CD14-positive monocyte (primary cell): ENCODE measurements around the gene ARHGEF25. TPM values are rescaled to one million over a fixed set of nuclear protein-coding genes. Genes with fewer than 3 reads are reported as not detected.

Source experiments
- DNase-seq, 3 donors: peaks; one replicate each; pipeline ENCODE4 v3.0.0-alpha.2; 2011 to 2022
- H2AFZ ChIP-seq: 2 replicates; pipeline ENCODE4 v1.6.0; 2012; ENCODE audit warnings: mild to moderate bottlenecking, low read depth, low read length, inconsistent platforms; ENCODE audit not compliant: insufficient read depth, poor library complexity, severe bottlenecking
- H3K27ac ChIP-seq, 2 donors: 1 replicate in 1 of 2; 2 replicates in 1 of 2; pipeline ENCODE4 v1.5.1; 2012 to 2013; ENCODE audit warnings: low read length in 2 of 2, control low read depth in 1 of 2, inconsistent platforms in 1 of 2, low read depth in 1 of 2, mild to moderate bottlenecking in 1 of 2
- H3K27me3 ChIP-seq, 2 donors: one replicate each; pipeline versions ENCODE4 v1.6.0 to v1.6.1; 2011 to 2013; ENCODE audit warnings: low read length in 2 of 2; ENCODE audit not compliant: control insufficient read depth in 2 of 2, insufficient read depth in 2 of 2
- H3K36me3 ChIP-seq, 2 donors: replicated peaks in 1 of 2; 1 replicate in 1 of 2; 2 replicates in 1 of 2; pipeline versions ENCODE4 v1.5.1 to v1.6.1; 2012 to 2013; ENCODE audit warnings: low read length in 2 of 2, control low read depth in 1 of 2, inconsistent platforms in 1 of 2, mild to moderate bottlenecking in 1 of 2; ENCODE audit not compliant: insufficient read depth in 2 of 2, control insufficient read depth in 1 of 2
- H3K4me1 ChIP-seq, 2 donors: 1 replicate in 1 of 2; 2 replicates in 1 of 2; pipeline versions ENCODE4 v1.5.1 to v1.6.1; 2012 to 2013; ENCODE audit warnings: low read length in 2 of 2, control low read depth in 1 of 2, inconsistent platforms in 1 of 2, mild to moderate bottlenecking in 1 of 2, moderate library complexity in 1 of 2; ENCODE audit not compliant: insufficient read depth in 2 of 2, control insufficient read depth in 1 of 2
- H3K4me2 ChIP-seq: replicated peaks from 2 replicates; pipeline ENCODE3; 2012; ENCODE audit warnings: low read length, moderate library complexity, mild to moderate bottlenecking; ENCODE audit not compliant: poor library complexity, severe bottlenecking; ENCODE audit errors: extremely low read depth
- H3K4me3 ChIP-seq, 3 experiments: fragments of 200-600 bp in 1 of 3; sonication (generic) in 1 of 3; replicated peaks in 1 of 3; 1 replicate in 2 of 3; 2 replicates in 1 of 3; pipeline ENCODE4 v1.5.1; 2011 to 2013; ENCODE audit warnings: low read length in 3 of 3, mild to moderate bottlenecking in 3 of 3, control low read depth in 2 of 3, low read depth in 2 of 3, inconsistent platforms in 1 of 3, moderate library complexity in 1 of 3
- H3K79me2 ChIP-seq: 2 replicates; pipeline ENCODE4 v1.6.0; 2012; ENCODE audit warnings: mild to moderate bottlenecking, control low read depth, inconsistent platforms, low read length, moderate library complexity; ENCODE audit not compliant: insufficient read depth
- H3K9ac ChIP-seq: 2 replicates; pipeline ENCODE4 v1.6.0; 2017; ENCODE audit warnings: low read length, mild to moderate bottlenecking; ENCODE audit not compliant: insufficient read depth, poor library complexity, severe bottlenecking
- H3K9me3 ChIP-seq, 2 donors: replicated peaks in 1 of 2; 1 replicate in 1 of 2; 2 replicates in 1 of 2; pipeline versions ENCODE4 v1.5.1 to v1.6.1; 2012 to 2013; ENCODE audit warnings: low read length in 2 of 2, control low read depth in 1 of 2; ENCODE audit not compliant: control insufficient read depth in 1 of 2, insufficient read depth in 1 of 2
- H4K20me1 ChIP-seq: 2 replicates; pipeline ENCODE4 v1.6.0; 2012; ENCODE audit warnings: mild to moderate bottlenecking, low read length, control low read depth, moderate library complexity; ENCODE audit not compliant: insufficient read depth
- H3K27ac Mint-ChIP-seq, 7 donors: one replicate each; pipeline ENCODE4 v1.8.0; 2020; ENCODE audit warnings: mild to moderate bottlenecking in 7 of 7, mixed read lengths in 7 of 7, moderate library complexity in 6 of 7, inconsistent platforms in 2 of 7
- H3K27me3 Mint-ChIP-seq, 3 donors: one replicate each; pipeline ENCODE4 v1.8.0; 2021 to 2022; ENCODE audit warnings: low read depth in 3 of 3, mild to moderate bottlenecking in 3 of 3, mixed read lengths in 3 of 3, moderate library complexity in 3 of 3, inconsistent platforms in 1 of 3
- H3K36me3 Mint-ChIP-seq, 2 donors: one replicate each; pipeline ENCODE4 v1.8.0; 2020; ENCODE audit warnings: mixed read lengths in 2 of 2, inconsistent platforms in 1 of 2, mild to moderate bottlenecking in 1 of 2
- H3K4me1 Mint-ChIP-seq: one replicate; pipeline ENCODE4 v1.8.0; 2020; ENCODE audit warnings: mild to moderate bottlenecking, mixed read lengths
- H3K4me3 Mint-ChIP-seq, 2 donors: one replicate each; pipeline ENCODE4 v1.8.0; 2020; ENCODE audit warnings: mild to moderate bottlenecking in 2 of 2, mixed read lengths in 2 of 2, moderate library complexity in 1 of 2
- H3K9me3 Mint-ChIP-seq, 7 donors: one replicate each; pipeline ENCODE4 v1.8.0; 2020 to 2022; ENCODE audit warnings: mixed read lengths in 7 of 7, mild to moderate bottlenecking in 6 of 7, moderate library complexity in 6 of 7, inconsistent platforms in 2 of 7
- CTCF ChIP-seq: fragments of 200-600 bp; IDR thresholded peaks from one replicate; pipeline ENCODE4 v1.8.0; 2022; ENCODE audit warnings: antibody characterized with exemption, mild to moderate bottlenecking
- WGBS: methylation state at CpG from one replicate; pipeline ENCODE4 v1.1.5; 2013; ENCODE audit warnings: missing lambda C conversion rate; ENCODE audit not compliant: insufficient coverage; 5-methylcytosine and 5-hydroxymethylcytosine counted together
- intact Hi-C, 2 donors: fragments of 100-400 bp; cut with micrococcal nuclease; formaldehyde crosslinking; loops; one replicate each; pipeline versions ENCODE4 v1.15.0 to v1.15.1; 2023
- polyA plus RNA-seq, 3 donors: library from polyadenylated mRNA; depleted of rRNA in 1 of 3; unstranded in 2 of 3; stranded (reverse) in 1 of 3; fragments of 300-500 nt in 2 of 3; fragments of >200 nt in 1 of 3; fragmentation: Illumina TruSeq in 2 of 3; gene quantifications; 1 replicate in 2 of 3; 2 replicates in 1 of 3; pipeline ENCODE4 v1.2.3, GENCODE V29; 2012 to 2021

Gene ARHGEF25
- polyA plus RNA-seq, 3 donors: not detected

- Histone ChIP-seq H3K27me3 (peaks cover 18 to 58% of the 10 kb centered on the region in 2 donors), H3K27ac (no peak overlapping the region), H3K9me3 (no peaks in the 10 kb centered on the region), H3K4me1 (peaks cover 6 to 12% of the 10 kb centered on the region in 2 donors), H4K20me1 (no peaks in the 10 kb centered on the region), H2AFZ (no peak overlapping the region), H3K36me3 (no peaks in the 10 kb centered on the region), H3K9ac (no peak overlapping the region), H3K4me3 (no peak overlapping the region), H3K79me2 (no peaks in the 10 kb centered on the region), H3K4me2 (no peak overlapping the region)
- H3K4me1 Mint-ChIP-seq: peaks cover 6% of the 10 kb centered on the region
- H3K36me3 Mint-ChIP-seq: no peaks in the 10 kb centered on the region
- H3K4me3 Mint-ChIP-seq: no peak overlapping the region
- no CpG with 5 or more reads among the region's 3 CpGs for WGBS
- H3K27ac Mint-ChIP-seq: no peak overlapping the region
- DNase-seq: no peak
- peaks cover 0 to 2% (median 0%) of the 10 kb centered on the region in 7 donors for H3K9me3 Mint-ChIP-seq
- H3K27me3 Mint-ChIP-seq: peaks cover 39 to 52% (median 43%) of the 10 kb centered on the region in 3 donors
- no peak for TF ChIP-seq CTCF
- intact Hi-C loops: no loop called here
Measured at GRCh38 chr12:57637364-57637763, 26.1 kb downstream of the ARHGEF25 start.

- H3K27me3 ChIP-seq: peaks cover 17 to 51% of the 10 kb centered on the region in 2 donors
- no peaks in the 10 kb centered on the region for H3K9me3 ChIP-seq
- no peak for DNase-seq
- H4K20me1 ChIP-seq: no peaks in the 10 kb centered on the region
- Mint-ChIP-seq H3K27me3 (peaks cover 37 to 45% (median 42%) of the 10 kb centered on the region in 3 donors), H3K9me3 (peaks cover 0 to 6% (median under 1%) of the 10 kb centered on the region in 7 donors), H3K4me1 (peaks cover 5% of the 10 kb centered on the region), H3K27ac (no peak overlapping the region), H3K4me3 (no peak overlapping the region), H3K36me3 (no peaks in the 10 kb centered on the region)
- H3K36me3 ChIP-seq: no peaks in the 10 kb centered on the region
- H3K4me3 ChIP-seq: no peak overlapping the region
- H3K4me2 ChIP-seq: no peak overlapping the region
- TF ChIP-seq CTCF: no peak
- WGBS: 100% methylated on average over 1 of the region's 3 CpGs
- intact Hi-C loops: no loop called here
- no peaks in the 10 kb centered on the region for H3K79me2 ChIP-seq
- no peak overlapping the region for H2AFZ ChIP-seq
- H3K9ac ChIP-seq: no peak overlapping the region
- H3K27ac ChIP-seq: no peak overlapping the region
- H3K4me1 ChIP-seq: peaks cover 0 to 5% of the 10 kb centered on the region in 2 donors
Measured at GRCh38 chr12:57638096-57638495, 26.9 kb downstream of the ARHGEF25 start.
